Thyroid gland (tissue), 4 donors: ENCODE results near the gene CDH4.

Experiments
- CTCF ChIP-seq, 6 experiments: fragments of 200-600 bp in 3 of 6; fragments of 450-650 bp in 3 of 6; sonication (generic) in 3 of 6; IDR thresholded peaks; one replicate each; pipeline ENCODE4 v1.5.1; 2016 to 2019; ENCODE audit warnings: antibody characterized with exemption in 6 of 6, mild to moderate bottlenecking in 2 of 6, inconsistent platforms in 1 of 6, moderate library complexity in 1 of 6
- POLR2A ChIP-seq, 2 donors: fragments of 450-650 bp; IDR thresholded peaks; one replicate each; pipeline ENCODE4 v1.6.1; 2017; ENCODE audit warnings: antibody characterized with exemption in 2 of 2, mild to moderate bottlenecking in 2 of 2, moderate library complexity in 1 of 2

- TF ChIP-seq CTCF (IDR thresholded peaks at IDR 0.05) (no peak), POLR2A (IDR thresholded peaks at IDR 0.05) (no peak)
These were observed 636.2 kb downstream of the CDH4 start for GRCh38 chr20:61888101-61888865.
